Upper lobe of left lung (tissue), 6 donors: ENCODE data around the gene SLC32A1. TPM values are rescaled to one million over a fixed set of nuclear protein-coding genes. Genes with fewer than 3 reads are reported as not detected.
A peak's percentile ranks its signal among the peaks of the same experiment; 100 is the strongest.

ENCODE experiments used
- ATAC-seq, 2 donors: fragments of 200-7000 bp; cut with Tn5 transposase; one replicate each; pipeline ENCODE4 v1.9.1; 2022; ENCODE audit warnings: mild to moderate bottlenecking in 2 of 2, moderate library complexity in 2 of 2; ENCODE audit not compliant: low FRiP score in 2 of 2
- DNase-seq, 2 donors: peaks; one replicate each; pipeline ENCODE4 v3.0.0-alpha.2; 2019 to 2020
- H3K27ac ChIP-seq, 4 donors: fragments of 200-600 bp; sonication (generic); one replicate each; pipeline ENCODE4 v1.5.1; 2016 to 2019
- H3K27me3 ChIP-seq, 4 donors: fragments of 200-600 bp; sonication (generic); one replicate each; pipeline ENCODE4 v1.5.1; 2017 to 2019
- H3K36me3 ChIP-seq, 4 donors: fragments of 200-600 bp; sonication (generic); one replicate each; pipeline ENCODE4 v1.5.1; 2016 to 2019
- H3K4me1 ChIP-seq, 4 donors: fragments of 200-600 bp; sonication (generic); one replicate each; pipeline ENCODE4 v1.5.1; 2018 to 2019
- H3K4me3 ChIP-seq, 4 donors: fragments of 200-600 bp; sonication (generic); one replicate each; pipeline ENCODE4 v1.5.1; 2017 to 2019; ENCODE audit warnings: mild to moderate bottlenecking in 2 of 4, moderate library complexity in 1 of 4
- H3K9me3 ChIP-seq, 4 donors: fragments of 200-600 bp; sonication (generic); one replicate each; pipeline ENCODE4 v1.5.1; 2018 to 2019
- CTCF ChIP-seq, 6 experiments: fragments of 450-650 bp in 4 of 6; fragments of 200-600 bp in 2 of 6; sonication (generic) in 2 of 6; IDR thresholded peaks; one replicate each; pipeline ENCODE4 v1.5.1; 2016 to 2019; ENCODE audit warnings: antibody characterized with exemption in 6 of 6
- EP300 ChIP-seq, 4 donors: sonication (generic); formaldehyde crosslinking; IDR thresholded peaks; one replicate each; pipeline ENCODE4 v1.5.1; 2017; ENCODE audit warnings: antibody characterized with exemption in 4 of 4, control low read depth in 2 of 4
- POLR2A ChIP-seq, 4 donors: fragments of 450-650 bp; IDR thresholded peaks; one replicate each; pipeline ENCODE4 v1.5.1; 2016 to 2017; ENCODE audit warnings: antibody characterized with exemption in 4 of 4, mild to moderate bottlenecking in 2 of 4
- POLR2AphosphoS5 ChIP-seq, 2 donors: sonication (generic); formaldehyde crosslinking; IDR thresholded peaks; one replicate each; pipeline ENCODE4 v1.5.1; 2017; ENCODE audit warnings: antibody characterized with exemption in 2 of 2
- WGBS, 2 donors: methylation state at CpG; one replicate each; pipeline ENCODE4 v1.1.5; 2017 to 2018; 5-methylcytosine and 5-hydroxymethylcytosine counted together
- total RNA-seq, 6 donors: library from RNA; depleted of rRNA in 4 of 6; stranded (reverse); fragments of >200 nt in 4 of 6; gene quantifications; one replicate each; pipeline versions ENCODE4 v1.1.0 to v1.2.1, GENCODE V29; 2016 to 2021
- donor health status: DM: no; HTN: no; CAD: no; lungs with moderate emphysema.
- donor health status: DM: no; HTN: yes; CAD: no; lungs with severe emphysema.

The SLC32A1 gene
- not detected for total RNA-seq

GRCh38 chr20:38723848-38724625 is at the start of gene SLC32A1:
Gene SLC32A1 (plus strand): TSS chr20:38724486. CDS start chr20:38724725, 239 bp downstream.
- peak in 1 of 2 donors; percentile 82 for DNase-seq
- H3K4me3 ChIP-seq, result no peak within 1 kb of the TSS

GRCh38 chr20:38674765-38675133 is 49.5 kb upstream of the SLC32A1 start:
- WGBS, 2 donors, result 29 to 32% methylated on average over 6 to 13 of the region's 13 CpGs
- Histone ChIP-seq H3K36me3 (no peaks in the 10 kb centered on the region), H3K4me1 (peaks cover 10 to 15% (median 10%) of the 10 kb centered on the region in 4 donors), H3K27ac (no peak overlapping the region), H3K27me3 (peaks cover 0 to 19% (median 8%) of the 10 kb centered on the region in 4 donors), H3K4me3 (peak overlapping the region in 3 of 4 donors; percentile 38 to 52 (median 42)), H3K9me3 (no peaks in the 10 kb centered on the region)
- ATAC-seq (no peak), DNase-seq (no peak)
- TF ChIP-seq EP300 (IDR thresholded peaks at IDR 0.05) (no peak), POLR2A (IDR thresholded peaks at IDR 0.05) (no peak), CTCF (IDR thresholded peaks at IDR 0.05) (no peak), POLR2AphosphoS5 (IDR thresholded peaks at IDR 0.05) (no peak)

More at GRCh38 chr20:38723848-38724625, at the start of gene SLC32A1:
- WGBS, 2 donors, result 2% methylated on average over 12 to 29 of the region's 76 CpGs
- TF ChIP-seq POLR2A (IDR thresholded peaks at IDR 0.05) (no peak), POLR2AphosphoS5 (IDR thresholded peaks at IDR 0.05) (no peak), EP300 (IDR thresholded peaks at IDR 0.05) (no peak), CTCF (IDR thresholded peaks at IDR 0.05) (no peak)
- Histone ChIP-seq H3K36me3 (no peaks in the 10 kb centered on the region), H3K4me1 (peaks cover 13 to 59% (median 26%) of the 10 kb centered on the region in 4 donors), H3K27me3 (peaks cover 0 to 69% (median 39%) of the 10 kb centered on the region in 4 donors), H3K27ac (no peak within 1 kb of the TSS), H3K9me3 (no peaks in the 10 kb centered on the region)
- no peak for ATAC-seq

- TF ChIP-seq EP300 (IDR thresholded peaks at IDR 0.05) (no peak), CTCF (IDR thresholded peaks at IDR 0.05) (no peak), POLR2AphosphoS5 (IDR thresholded peaks at IDR 0.05) (no peak)
- no peak for ATAC-seq
- H3K27ac ChIP-seq, result no peak overlapping the region
- no peaks in the 10 kb centered on the region for H3K9me3 ChIP-seq
- no peak overlapping the region for H3K4me3 ChIP-seq
- no peaks in the 10 kb centered on the region for H3K36me3 ChIP-seq
- WGBS, 2 donors, result 89% methylated on average over 5 of the region's 5 CpGs; no CpG with 5 or more reads in 1 of the 2 donors
- no peak for DNase-seq
- peaks cover 0 to 19% (median 8%) of the 10 kb centered on the region in 4 donors for H3K27me3 ChIP-seq
- H3K4me1 ChIP-seq, result peaks cover 10 to 15% (median 10%) of the 10 kb centered on the region in 4 donors
Measured at GRCh38 chr20:38676576-38676975, 47.7 kb upstream of the SLC32A1 start.

- no peaks in the 10 kb centered on the region for H3K4me1 ChIP-seq
Measured at GRCh38 chr20:38680500-38681306, 43.6 kb upstream of the SLC32A1 start.

GRCh38 chr20:38685271-38685670 is 39.0 kb upstream of the SLC32A1 start:
- Histone ChIP-seq H3K27me3 (no peaks in the 10 kb centered on the region), H3K9me3 (no peaks in the 10 kb centered on the region), H3K4me1 (no peaks in the 10 kb centered on the region), H3K27ac (no peak overlapping the region), H3K4me3 (no peak overlapping the region), H3K36me3 (no peaks in the 10 kb centered on the region)
- no peak for ATAC-seq
- WGBS, 2 donors, result 55 to 58% methylated on average over 2 of the region's 2 CpGs
- no peak for DNase-seq
- TF ChIP-seq CTCF (IDR thresholded peaks at IDR 0.05) (no peak), POLR2A (IDR thresholded peaks at IDR 0.05) (no peak)

More at GRCh38 chr20:38680500-38681306, 43.6 kb upstream of the SLC32A1 start:
- DNase-seq (no peak), ATAC-seq (no peak)
- H3K36me3 ChIP-seq, result no peaks in the 10 kb centered on the region
- no peak for TF ChIP-seq POLR2A (IDR thresholded peaks at IDR 0.05)
- WGBS, 2 donors, result 47 to 52% methylated on average over 8 to 9 of the region's 9 CpGs
- no peak overlapping the region for H3K4me3 ChIP-seq
- no peaks in the 10 kb centered on the region for H3K27me3 ChIP-seq
- H3K27ac ChIP-seq, result no peak overlapping the region
- H3K9me3 ChIP-seq, result no peaks in the 10 kb centered on the region
